ENCODE data around the gene BCL7A. TPM values are rescaled to one million over a fixed set of nuclear protein-coding genes. Genes with fewer than 3 reads are reported as not detected.

The BCL7A gene
- total and polyA plus RNA-seq, 2 of the 8 experiments (the other 6 are each of a cell fraction or from before 2014, with no cell fraction given): 11.9 to 12.7 TPM

DNA sequence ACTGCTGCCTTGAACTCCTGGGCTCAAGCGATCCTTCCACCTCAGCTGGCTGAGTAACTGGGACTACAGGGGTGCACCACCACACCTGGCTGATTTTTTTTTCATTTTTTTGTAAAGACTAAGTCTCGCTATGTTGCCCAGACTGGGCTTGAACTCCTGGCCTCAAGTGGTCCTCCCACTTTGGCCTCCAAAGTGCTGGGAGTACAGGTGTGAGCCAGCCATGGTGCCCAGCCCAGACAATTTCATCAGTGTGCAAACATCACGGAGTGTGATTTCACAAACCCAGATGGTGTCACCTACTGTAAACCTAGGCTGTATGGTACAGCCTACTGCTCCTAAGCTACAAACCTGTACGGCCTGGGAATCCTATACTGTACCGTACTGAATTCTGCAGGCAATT, 6.9 kb upstream of the BCL7A start:
- CTCF ChIA-PET (ENCODE audit: partially characterized antibody): interaction anchor here (0.6 to 1.1 kb wide), 2 partner anchors 96 to 108 kb away, joined by 4 read pairs; partner anchors contain the start of gene CFAP251
- WGBS, 2 experiments (ENCODE audit: extremely low coverage in 1 of 2, insufficient coverage in 1 of 2, insufficient read length in 1 of 2, insufficient replicate concordance in 2 of 2, low coverage in 1 of 2, low lambda C conversion rate in 2 of 2, missing lambda C conversion rate in 1 of 2): 97% methylated on average over 5 of the region's 5 CpGs; no CpG with 5 or more reads in 1 of the 2 experiments

More for the DNA sequence above, 6.9 kb upstream of the BCL7A start:
- Histone ChIP-seq H4K91ac (replicated peaks; ENCODE audit: insufficient read length, low read length) (no peak overlapping the region), H2AFZ (ENCODE audit: low read length) (no peak overlapping the region), H2AK5ac (ENCODE audit: low read depth, low read length) (no peak overlapping the region), H2BK120ac (replicated peaks; ENCODE audit: low read depth, low read length) (no peak overlapping the region), H3K4ac (replicated peaks; ENCODE audit: insufficient read length, low read depth, low read length) (no peak overlapping the region), H3K4me1 (replicated peaks in 1 of 4; ENCODE audit: control insufficient read depth in 3 of 4, insufficient read depth in 4 of 4, low read length in 3 of 4) (no peaks in the 10 kb centered on the region), H4K8ac (ENCODE audit: extremely low read depth, insufficient read depth, low read length) (no peak overlapping the region), H3K79me2 (ENCODE audit: control insufficient read depth in 1 of 2, insufficient read depth in 2 of 2, low read length in 2 of 2) (no peaks in the 10 kb centered on the region), H2BK20ac (ENCODE audit: low read length) (no peak overlapping the region), H4K5ac (ENCODE audit: insufficient read length, low read depth, low read length) (no peak overlapping the region), H4K20me1 (replicated peaks in 1 of 2; ENCODE audit: control insufficient read depth in 1 of 2, insufficient read depth in 2 of 2, low read length in 2 of 2) (no peaks in the 10 kb centered on the region), H3K79me1 (ENCODE audit: low read depth, low read length) (no peaks in the 10 kb centered on the region), H2BK15ac (ENCODE audit: low read length) (no peak overlapping the region), H3K4me2 (ENCODE audit: insufficient read depth in 1 of 2, low read depth in 2 of 2, low read length in 2 of 2) (no peak overlapping the region), H3K9ac (replicated peaks in 1 of 4; ENCODE audit: extremely low read depth in 1 of 4, low read depth in 3 of 4, low read length in 3 of 4) (no peak overlapping the region), H3K27ac (ENCODE audit: low read depth, low read length) (no peak overlapping the region), H2BK12ac (ENCODE audit: low read depth, low read length) (no peak overlapping the region), H3K27me3 (replicated peaks in 1 of 4; ENCODE audit: control insufficient read depth in 3 of 4, extremely low read depth in 1 of 4, insufficient read depth in 3 of 4, low read length in 3 of 4) (peaks cover 0 to 5% (median 3%) of the 10 kb centered on the region in 4 experiments; a peak in 4 of 7 replicates), H3K36me3 (ENCODE audit: control insufficient read depth in 2 of 4, insufficient read depth in 4 of 4, low read length in 3 of 4) (no peaks in the 10 kb centered on the region), H3K18ac (ENCODE audit: extremely low read depth, low read length) (no peak overlapping the region), H3K23ac (ENCODE audit: insufficient read length) (no peak overlapping the region), H2BK5ac (ENCODE audit: low read depth, low read length) (no peak overlapping the region), H3K56ac (replicated peaks; ENCODE audit: insufficient read length, low read depth, low read length) (no peak overlapping the region), H3K9me3 (ENCODE audit: insufficient read depth in 2 of 2, low read depth in 1 of 2, low read length in 1 of 2) (no peaks in the 10 kb centered on the region), H3K14ac (ENCODE audit: insufficient read length) (no peak overlapping the region), H3K4me3 (ENCODE audit: extremely low read depth in 1 of 4, insufficient read depth in 2 of 4, low read depth in 3 of 4, low read length in 4 of 4) (no peak overlapping the region), H3K23me2 (ENCODE audit: low read depth, low read length) (no peaks in the 10 kb centered on the region)
- POLR2A ChIA-PET (ENCODE audit: partially characterized antibody): no interaction called here
- DNase-seq (ENCODE audit: low read depth in 1 of 2, low spot score in 2 of 2) (no peak), FAIRE-seq (no peak)
- TF ChIP-seq SP4 (IDR thresholded peaks at IDR 0.05; ENCODE audit: low read length) (no peak), FOSL1 (IDR thresholded peaks at IDR 0.05; ENCODE audit: insufficient read depth, low read depth, low read length) (no peak), EGR1 (IDR thresholded peaks at IDR 0.05; ENCODE audit: borderline replicate concordance, low read depth, low read length) (no peak), SUZ12 (IDR thresholded peaks at IDR 0.05; ENCODE audit: low read length) (no peak)
